ENCODE results near the gene BTBD1.

- TF ChIP-seq TAF1 (IDR thresholded peaks at IDR 0.05; ENCODE audit: borderline replicate concordance, low read depth, low read length), result peak; percentile 69; the same call in 1 of the 2 replicates
- peak; percentile 90 for TF ChIP-seq POLR2A (IDR thresholded peaks at IDR 0.05; ENCODE audit: low read depth, low read length)
- peak; percentile 85 for TF ChIP-seq POLR2AphosphoS5 (IDR thresholded peaks at IDR 0.05; ENCODE audit: low read depth, low read length)
Observed at GRCh38 chr15:83011271-83012075, 55.6 kb downstream of the BTBD1 start, which contains the start of gene C15orf40.

All from GM12892 (cell line).